GM23338 (cell line): Measurements from ENCODE around the gene ZNF577.

Source experiments
- CREB1 ChIP-seq: fragments of 250-450 bp; sonication (Bioruptor Pico); IDR thresholded peaks from 2 replicates; pipeline ENCODE4 v1.5.0; 2020; ENCODE audit warnings: low read depth, mild to moderate bottlenecking, moderate library complexity
- EZH2 ChIP-seq: fragments of 200-600 bp; sonication (generic); IDR thresholded peaks from one replicate; pipeline ENCODE4 v1.8.0; 2017; ENCODE audit warnings: antibody characterized with exemption, mild to moderate bottlenecking, low read depth; ENCODE audit not compliant: unreplicated experiment
- EZH2phosphoT487 ChIP-seq: fragments of 200-600 bp; sonication (generic); IDR thresholded peaks from one replicate; pipeline ENCODE4 v1.8.1; 2018; ENCODE audit warnings: antibody characterized with exemption; ENCODE audit not compliant: unreplicated experiment
- JUNB ChIP-seq: IDR thresholded peaks from one replicate; pipeline ENCODE4 v1.6.1; 2016; ENCODE audit warnings: antibody characterized with exemption; ENCODE audit not compliant: unreplicated experiment
- NANOG ChIP-seq: IDR thresholded peaks from 2 replicates; pipeline ENCODE4 v1.6.1; 2016; ENCODE audit warnings: antibody characterized with exemption, borderline replicate concordance
- POLR2AphosphoS5 ChIP-seq: IDR thresholded peaks from 2 replicates; pipeline ENCODE4 v1.6.1; 2016; ENCODE audit warnings: antibody characterized with exemption, low read depth
- STAT1 ChIP-seq: IDR thresholded peaks from one replicate; pipeline ENCODE4 v1.6.1; 2016; ENCODE audit warnings: antibody characterized with exemption; ENCODE audit not compliant: unreplicated experiment
- ZNF114 ChIP-seq: fragments of 250-450 bp; sonication (Bioruptor Pico); IDR thresholded peaks from 2 replicates; pipeline ENCODE4 v1.5.0; 2020; ENCODE audit warnings: mild to moderate bottlenecking, moderate library complexity
- ZNF331 ChIP-seq: fragments of 250-450 bp; sonication (Bioruptor Pico); IDR thresholded peaks from 2 replicates; pipeline ENCODE4 v1.5.0; 2020; ENCODE audit warnings: low read depth, mild to moderate bottlenecking, moderate library complexity
- TF ChIP-seq, protein P1 (sequence below), 2 experiments: fragments of 200-600 bp in 1 of 2; sonication (generic) in 1 of 2; conservative IDR thresholded peaks; 2 replicates each; pipeline versions ENCODE4 v1.5.1 to v1.6.1; 2016 to 2017; ENCODE audit warnings: antibody characterized with exemption in 2 of 2, low read depth in 2 of 2, mild to moderate bottlenecking in 2 of 2, moderate library complexity in 1 of 2
- TF ChIP-seq, protein P2 (sequence below): IDR thresholded peaks from one replicate; pipeline ENCODE4 v1.6.1; 2018; ENCODE audit warnings: antibody characterized with exemption; ENCODE audit not compliant: unreplicated experiment
- TF ChIP-seq, protein P3 (sequence below): IDR thresholded peaks from 2 replicates; pipeline ENCODE4 v1.6.1; 2016; ENCODE audit warnings: antibody characterized with exemption

DNA sequence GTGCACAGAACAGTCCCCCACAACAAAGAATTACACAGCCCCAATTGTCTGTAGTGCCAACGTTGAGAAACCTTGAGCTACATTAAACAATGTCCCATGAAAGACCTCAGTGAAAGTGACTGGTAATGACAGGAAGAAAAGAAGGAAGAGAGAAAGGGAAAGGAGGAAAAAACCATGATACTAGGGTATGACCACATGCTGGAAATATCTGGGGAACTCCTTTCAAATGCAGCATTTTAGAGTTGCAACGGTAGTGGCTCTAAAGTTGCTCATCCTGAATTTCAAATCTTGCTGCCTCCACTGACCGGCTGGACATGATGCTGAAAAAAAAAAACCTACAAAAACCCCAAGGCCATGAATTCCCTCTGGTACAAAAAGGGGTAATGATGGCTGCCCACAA lies 66.3 kb downstream of the ZNF577 start:
- TF ChIP-seq, protein P1, sequence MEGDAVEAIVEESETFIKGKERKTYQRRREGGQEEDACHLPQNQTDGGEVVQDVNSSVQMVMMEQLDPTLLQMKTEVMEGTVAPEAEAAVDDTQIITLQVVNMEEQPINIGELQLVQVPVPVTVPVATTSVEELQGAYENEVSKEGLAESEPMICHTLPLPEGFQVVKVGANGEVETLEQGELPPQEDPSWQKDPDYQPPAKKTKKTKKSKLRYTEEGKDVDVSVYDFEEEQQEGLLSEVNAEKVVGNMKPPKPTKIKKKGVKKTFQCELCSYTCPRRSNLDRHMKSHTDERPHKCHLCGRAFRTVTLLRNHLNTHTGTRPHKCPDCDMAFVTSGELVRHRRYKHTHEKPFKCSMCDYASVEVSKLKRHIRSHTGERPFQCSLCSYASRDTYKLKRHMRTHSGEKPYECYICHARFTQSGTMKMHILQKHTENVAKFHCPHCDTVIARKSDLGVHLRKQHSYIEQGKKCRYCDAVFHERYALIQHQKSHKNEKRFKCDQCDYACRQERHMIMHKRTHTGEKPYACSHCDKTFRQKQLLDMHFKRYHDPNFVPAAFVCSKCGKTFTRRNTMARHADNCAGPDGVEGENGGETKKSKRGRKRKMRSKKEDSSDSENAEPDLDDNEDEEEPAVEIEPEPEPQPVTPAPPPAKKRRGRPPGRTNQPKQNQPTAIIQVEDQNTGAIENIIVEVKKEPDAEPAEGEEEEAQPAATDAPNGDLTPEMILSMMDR (conservative IDR thresholded peaks at IDR 0.05; ENCODE audit: low read depth in 2 of 2): no peak
- TF ChIP-seq EZH2phosphoT487 (no peak), EZH2 (no peak), POLR2AphosphoS5 (no peak), CREB1 (CRISPR knock-in tag) (no peak), ZNF331 (CRISPR knock-in tag) (no peak), JUNB (no peak), STAT1 (no peak), NANOG (no peak), ZNF114 (CRISPR knock-in tag) (no peak)
- TF ChIP-seq, protein P2, sequence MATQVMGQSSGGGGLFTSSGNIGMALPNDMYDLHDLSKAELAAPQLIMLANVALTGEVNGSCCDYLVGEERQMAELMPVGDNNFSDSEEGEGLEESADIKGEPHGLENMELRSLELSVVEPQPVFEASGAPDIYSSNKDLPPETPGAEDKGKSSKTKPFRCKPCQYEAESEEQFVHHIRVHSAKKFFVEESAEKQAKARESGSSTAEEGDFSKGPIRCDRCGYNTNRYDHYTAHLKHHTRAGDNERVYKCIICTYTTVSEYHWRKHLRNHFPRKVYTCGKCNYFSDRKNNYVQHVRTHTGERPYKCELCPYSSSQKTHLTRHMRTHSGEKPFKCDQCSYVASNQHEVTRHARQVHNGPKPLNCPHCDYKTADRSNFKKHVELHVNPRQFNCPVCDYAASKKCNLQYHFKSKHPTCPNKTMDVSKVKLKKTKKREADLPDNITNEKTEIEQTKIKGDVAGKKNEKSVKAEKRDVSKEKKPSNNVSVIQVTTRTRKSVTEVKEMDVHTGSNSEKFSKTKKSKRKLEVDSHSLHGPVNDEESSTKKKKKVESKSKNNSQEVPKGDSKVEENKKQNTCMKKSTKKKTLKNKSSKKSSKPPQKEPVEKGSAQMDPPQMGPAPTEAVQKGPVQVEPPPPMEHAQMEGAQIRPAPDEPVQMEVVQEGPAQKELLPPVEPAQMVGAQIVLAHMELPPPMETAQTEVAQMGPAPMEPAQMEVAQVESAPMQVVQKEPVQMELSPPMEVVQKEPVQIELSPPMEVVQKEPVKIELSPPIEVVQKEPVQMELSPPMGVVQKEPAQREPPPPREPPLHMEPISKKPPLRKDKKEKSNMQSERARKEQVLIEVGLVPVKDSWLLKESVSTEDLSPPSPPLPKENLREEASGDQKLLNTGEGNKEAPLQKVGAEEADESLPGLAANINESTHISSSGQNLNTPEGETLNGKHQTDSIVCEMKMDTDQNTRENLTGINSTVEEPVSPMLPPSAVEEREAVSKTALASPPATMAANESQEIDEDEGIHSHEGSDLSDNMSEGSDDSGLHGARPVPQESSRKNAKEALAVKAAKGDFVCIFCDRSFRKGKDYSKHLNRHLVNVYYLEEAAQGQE: no peak
- TF ChIP-seq, protein P3, sequence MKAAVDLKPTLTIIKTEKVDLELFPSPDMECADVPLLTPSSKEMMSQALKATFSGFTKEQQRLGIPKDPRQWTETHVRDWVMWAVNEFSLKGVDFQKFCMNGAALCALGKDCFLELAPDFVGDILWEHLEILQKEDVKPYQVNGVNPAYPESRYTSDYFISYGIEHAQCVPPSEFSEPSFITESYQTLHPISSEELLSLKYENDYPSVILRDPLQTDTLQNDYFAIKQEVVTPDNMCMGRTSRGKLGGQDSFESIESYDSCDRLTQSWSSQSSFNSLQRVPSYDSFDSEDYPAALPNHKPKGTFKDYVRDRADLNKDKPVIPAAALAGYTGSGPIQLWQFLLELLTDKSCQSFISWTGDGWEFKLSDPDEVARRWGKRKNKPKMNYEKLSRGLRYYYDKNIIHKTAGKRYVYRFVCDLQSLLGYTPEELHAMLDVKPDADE: no peak
